ENCODE results near the gene USF1. TPM values are rescaled to one million over a fixed set of nuclear protein-coding genes. Genes with fewer than 3 reads are reported as not detected.

Gene USF1
- total and polyA plus RNA-seq, 4 donors, result 19.2 to 43.5 (median 27.2) TPM

- TF ChIP-seq, protein P1, sequence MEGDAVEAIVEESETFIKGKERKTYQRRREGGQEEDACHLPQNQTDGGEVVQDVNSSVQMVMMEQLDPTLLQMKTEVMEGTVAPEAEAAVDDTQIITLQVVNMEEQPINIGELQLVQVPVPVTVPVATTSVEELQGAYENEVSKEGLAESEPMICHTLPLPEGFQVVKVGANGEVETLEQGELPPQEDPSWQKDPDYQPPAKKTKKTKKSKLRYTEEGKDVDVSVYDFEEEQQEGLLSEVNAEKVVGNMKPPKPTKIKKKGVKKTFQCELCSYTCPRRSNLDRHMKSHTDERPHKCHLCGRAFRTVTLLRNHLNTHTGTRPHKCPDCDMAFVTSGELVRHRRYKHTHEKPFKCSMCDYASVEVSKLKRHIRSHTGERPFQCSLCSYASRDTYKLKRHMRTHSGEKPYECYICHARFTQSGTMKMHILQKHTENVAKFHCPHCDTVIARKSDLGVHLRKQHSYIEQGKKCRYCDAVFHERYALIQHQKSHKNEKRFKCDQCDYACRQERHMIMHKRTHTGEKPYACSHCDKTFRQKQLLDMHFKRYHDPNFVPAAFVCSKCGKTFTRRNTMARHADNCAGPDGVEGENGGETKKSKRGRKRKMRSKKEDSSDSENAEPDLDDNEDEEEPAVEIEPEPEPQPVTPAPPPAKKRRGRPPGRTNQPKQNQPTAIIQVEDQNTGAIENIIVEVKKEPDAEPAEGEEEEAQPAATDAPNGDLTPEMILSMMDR (IDR thresholded peaks at IDR 0.05; ENCODE audit: low read depth, low read length, missing input control), result no peak
- TF ChIP-seq, protein P2, sequence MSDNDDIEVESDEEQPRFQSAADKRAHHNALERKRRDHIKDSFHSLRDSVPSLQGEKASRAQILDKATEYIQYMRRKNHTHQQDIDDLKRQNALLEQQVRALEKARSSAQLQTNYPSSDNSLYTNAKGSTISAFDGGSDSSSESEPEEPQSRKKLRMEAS (IDR thresholded peaks at IDR 0.05), result no peak
- TF ChIP-seq GABPA (IDR thresholded peaks at IDR 0.05 in 1 of 2, conservative IDR thresholded peaks at IDR 0.05 in 1 of 2) (no peak), YY1 (IDR thresholded peaks at IDR 0.05) (no peak)
- TF ChIP-seq, protein P3, sequence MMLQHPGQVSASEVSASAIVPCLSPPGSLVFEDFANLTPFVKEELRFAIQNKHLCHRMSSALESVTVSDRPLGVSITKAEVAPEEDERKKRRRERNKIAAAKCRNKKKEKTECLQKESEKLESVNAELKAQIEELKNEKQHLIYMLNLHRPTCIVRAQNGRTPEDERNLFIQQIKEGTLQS (IDR thresholded peaks at IDR 0.05), result no peak
Observed at GRCh38 chr1:161054805-161055204, 9.0 kb upstream of the USF1 start (continued).

DNA sequence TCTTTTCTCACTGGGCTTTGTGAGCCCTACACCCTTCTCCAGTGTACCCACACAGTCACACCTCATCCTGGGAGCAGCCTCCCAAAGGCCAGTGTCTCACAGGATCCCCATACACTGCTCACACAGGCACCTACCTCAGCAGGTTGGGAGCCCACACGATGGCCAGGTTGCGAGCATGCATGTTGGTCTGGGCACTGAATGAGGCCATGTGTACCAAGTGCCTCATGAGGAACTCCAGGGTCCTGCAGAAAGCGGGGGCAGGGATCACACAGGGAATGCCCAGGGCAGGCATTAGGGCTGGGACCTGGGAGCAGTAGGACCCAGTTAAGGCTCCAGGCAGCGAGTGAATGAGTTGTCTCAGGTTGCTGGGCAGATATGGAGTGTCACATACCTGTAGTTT, 8.5 kb upstream of the USF1 start:
- H3K9ac ChIP-seq (ENCODE audit: low read depth in 1 of 2, low read length in 2 of 2), result no peak overlapping the region
- peaks cover 0 to 5% (median 0%) of the 10 kb centered on the region in 4 donors for H3K36me3 ChIP-seq (ENCODE audit: control insufficient read depth in 4 of 4, insufficient read depth in 3 of 4, low read depth in 1 of 4, low read length in 3 of 4)
- TF ChIP-seq TAF1 (conservative IDR thresholded peaks at IDR 0.05), result no peak
- TF ChIP-seq FOXA1 (IDR thresholded peaks at IDR 0.05), result no peak
- H3K27me3 ChIP-seq (ENCODE audit: control insufficient read depth in 4 of 4, insufficient read depth in 4 of 4, low read length in 3 of 4), result no peaks in the 10 kb centered on the region
- WGBS, result 91% methylated on average over 4 of the region's 4 CpGs
- H3K27ac ChIP-seq (ENCODE audit: low read depth in 1 of 2, low read length in 2 of 2), result no peak overlapping the region
- DNase-seq (ENCODE audit: low spot score), result no peak
- no peak overlapping the region for H3K4me3 ChIP-seq (ENCODE audit: low read depth in 1 of 3, low read length in 3 of 3)
- peaks cover 0 to 2% (median under 1%) of the 10 kb centered on the region in 4 donors for H3K9me3 ChIP-seq (ENCODE audit: control insufficient read depth in 4 of 4, low read length in 3 of 4)
- no peaks in the 10 kb centered on the region for H3K4me1 ChIP-seq (ENCODE audit: control insufficient read depth in 4 of 4, insufficient read depth in 4 of 4, low read length in 3 of 4)

DNA sequence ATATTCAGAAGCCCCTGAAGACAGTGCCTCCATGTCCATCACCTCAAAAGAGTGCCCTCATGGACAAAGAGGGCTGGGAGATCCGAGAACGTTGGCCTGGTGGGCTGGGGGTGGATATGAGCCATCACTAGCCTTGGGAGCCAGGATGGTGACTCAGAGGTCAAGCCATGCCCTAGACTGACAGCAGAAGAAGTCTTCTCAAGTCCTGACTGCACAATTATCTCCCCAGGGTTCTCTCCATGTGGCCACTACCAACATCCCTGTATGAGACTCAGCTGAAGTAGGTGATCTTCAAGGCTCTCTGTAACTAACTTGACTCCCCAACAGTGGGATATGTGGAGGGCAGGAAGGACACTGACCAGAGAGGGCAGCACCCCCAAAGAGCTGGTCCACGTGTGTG, 7.1 kb upstream of the USF1 start:
- Histone ChIP-seq H3K4me1 (ENCODE audit: control insufficient read depth in 4 of 4, insufficient read depth in 4 of 4, low read length in 3 of 4) (no peaks in the 10 kb centered on the region), H3K4me3 (ENCODE audit: low read depth in 1 of 3, low read length in 3 of 3) (no peak overlapping the region), H3K9me3 (ENCODE audit: control insufficient read depth in 4 of 4, low read length in 3 of 4) (peaks cover 0 to 7% (median 2%) of the 10 kb centered on the region in 4 donors), H3K9ac (ENCODE audit: low read depth in 1 of 2, low read length in 2 of 2) (no peak overlapping the region), H3K36me3 (ENCODE audit: control insufficient read depth in 4 of 4, insufficient read depth in 3 of 4, low read depth in 1 of 4, low read length in 3 of 4) (peaks cover 0 to 5% (median 0%) of the 10 kb centered on the region in 4 donors), H3K27ac (ENCODE audit: low read depth in 1 of 2, low read length in 2 of 2) (no peak overlapping the region), H3K27me3 (ENCODE audit: control insufficient read depth in 4 of 4, insufficient read depth in 4 of 4, low read length in 3 of 4) (no peaks in the 10 kb centered on the region)
- TF ChIP-seq HNF4A (conservative IDR thresholded peaks at IDR 0.05) (no peak), RAD21 (IDR thresholded peaks at IDR 0.05) (no peak), FOXA1 (IDR thresholded peaks at IDR 0.05) (no peak), SP1 (IDR thresholded peaks at IDR 0.05) (no peak), FOXA2 (IDR thresholded peaks at IDR 0.05) (no peak), EGR1 (IDR thresholded peaks at IDR 0.05; ENCODE audit: low read depth in 2 of 2) (no peak), GABPA (IDR thresholded peaks at IDR 0.05 in 1 of 2, conservative IDR thresholded peaks at IDR 0.05 in 1 of 2) (no peak)
- TF ChIP-seq, protein P4, sequence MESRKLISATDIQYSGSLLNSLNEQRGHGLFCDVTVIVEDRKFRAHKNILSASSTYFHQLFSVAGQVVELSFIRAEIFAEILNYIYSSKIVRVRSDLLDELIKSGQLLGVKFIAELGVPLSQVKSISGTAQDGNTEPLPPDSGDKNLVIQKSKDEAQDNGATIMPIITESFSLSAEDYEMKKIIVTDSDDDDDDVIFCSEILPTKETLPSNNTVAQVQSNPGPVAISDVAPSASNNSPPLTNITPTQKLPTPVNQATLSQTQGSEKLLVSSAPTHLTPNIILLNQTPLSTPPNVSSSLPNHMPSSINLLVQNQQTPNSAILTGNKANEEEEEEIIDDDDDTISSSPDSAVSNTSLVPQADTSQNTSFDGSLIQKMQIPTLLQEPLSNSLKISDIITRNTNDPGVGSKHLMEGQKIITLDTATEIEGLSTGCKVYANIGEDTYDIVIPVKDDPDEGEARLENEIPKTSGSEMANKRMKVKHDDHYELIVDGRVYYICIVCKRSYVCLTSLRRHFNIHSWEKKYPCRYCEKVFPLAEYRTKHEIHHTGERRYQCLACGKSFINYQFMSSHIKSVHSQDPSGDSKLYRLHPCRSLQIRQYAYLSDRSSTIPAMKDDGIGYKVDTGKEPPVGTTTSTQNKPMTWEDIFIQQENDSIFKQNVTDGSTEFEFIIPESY (IDR thresholded peaks at IDR 0.05), result no peak
- WGBS, result 88% methylated on average over 3 of the region's 3 CpGs
- no peak for DNase-seq (ENCODE audit: low spot score)

Measured in liver (tissue), 9 donors.